OCI-LY7 (cell line): ENCODE data around the gene CAMKK1. TPM values are rescaled to one million over a fixed set of nuclear protein-coding genes. Genes with fewer than 3 reads are reported as not detected.

Experiments used
- BruUV-seq: library from RNA; stranded (reverse); fragments of 400-500 nt; replicated peaks from 2 replicates; lab custom pipeline; 2021; lab: Mats Ljungman, UMichigan
- CTCF ChIA-PET: fragments of 300-600 bp; sonication (Branson Sonifier 250); formaldehyde crosslinking; loops from one replicate; lab custom pipeline; 2022; ENCODE audit warnings: antibody characterized with exemption; ENCODE audit not compliant: unreplicated experiment; lab: Charles Lee
- POLR2A ChIA-PET: fragments of 300-600 bp; sonication (Branson Sonifier 250); formaldehyde crosslinking; loops from one replicate; lab custom pipeline; 2022; ENCODE audit warnings: antibody characterized with exemption; lab: Charles Lee
- DNase-seq: peaks from one replicate; pipeline ENCODE4 v3.0.0-alpha.2; 2015; ENCODE audit warnings: low spot score
- H2AFZ ChIP-seq: fragments of 200-600 bp; sonication (generic), shearing (Covaris generic); 2 replicates; pipeline ENCODE4 v1.6.1; 2014; ENCODE audit warnings: mild to moderate bottlenecking, antibody characterized with exemption, low read length, moderate library complexity
- H3K27ac ChIP-seq: fragments of 200-600 bp; sonication (generic); 2 replicates; pipeline ENCODE4 v1.5.1; 2014; ENCODE audit warnings: mixed run types, low read depth, mild to moderate bottlenecking, moderate library complexity, low read length, inconsistent platforms; ENCODE audit not compliant: poor library complexity, severe bottlenecking
- H3K36me3 ChIP-seq: fragments of 200-600 bp; sonication (generic); 2 replicates; pipeline ENCODE4 v1.6.1; 2014; ENCODE audit warnings: mild to moderate bottlenecking, antibody characterized with exemption, low read length, moderate library complexity, mixed read lengths; ENCODE audit not compliant: insufficient read depth
- H3K4me1 ChIP-seq: fragments of 200-600 bp; sonication (generic); 2 replicates; pipeline ENCODE4 v1.5.1; 2014; ENCODE audit warnings: mild to moderate bottlenecking, low read length; ENCODE audit not compliant: insufficient read depth, poor library complexity, severe bottlenecking
- H3K4me2 ChIP-seq: fragments of 200-600 bp; sonication (generic); 2 replicates; pipeline ENCODE4 v1.6.1; 2014; ENCODE audit warnings: mild to moderate bottlenecking, low read length
- H3K4me3 ChIP-seq: fragments of 200-600 bp; sonication (generic); 2 replicates; pipeline ENCODE4 v1.5.1; 2014; ENCODE audit warnings: mild to moderate bottlenecking, low read depth, low read length; ENCODE audit not compliant: poor library complexity, severe bottlenecking
- H3K79me2 ChIP-seq: fragments of 200-600 bp; sonication (generic); 2 replicates; pipeline ENCODE4 v1.6.1; 2016; ENCODE audit warnings: low read depth, mild to moderate bottlenecking, low read length, moderate library complexity, mixed read lengths; ENCODE audit not compliant: insufficient read depth
- H3K9me2 ChIP-seq: fragments of 200-600 bp; sonication (generic); 2 replicates; pipeline ENCODE4 v1.6.1; 2016; ENCODE audit warnings: mild to moderate bottlenecking, low read length, mixed read lengths; ENCODE audit not compliant: insufficient read depth
- H3K9me3 ChIP-seq: fragments of 200-600 bp; sonication (generic); 2 replicates; pipeline ENCODE4 v1.6.1; 2014; ENCODE audit warnings: mild to moderate bottlenecking, mixed run types, low read length, mixed read lengths
- H4K20me1 ChIP-seq: fragments of 200-600 bp; sonication (generic); 2 replicates; pipeline ENCODE4 v1.6.1; 2014; ENCODE audit warnings: mild to moderate bottlenecking, antibody characterized with exemption, low read length, moderate library complexity, mixed read lengths; ENCODE audit not compliant: insufficient read depth
- EZH2phosphoT487 ChIP-seq: fragments of 200-600 bp; sonication (generic); IDR thresholded peaks from 2 replicates; pipeline ENCODE4 v1.6.1; 2018; ENCODE audit warnings: low read depth, borderline replicate concordance, mild to moderate bottlenecking, mixed run types, antibody characterized with exemption, low read length, moderate library complexity, mixed read lengths
- intact Hi-C: fragments of 100-400 bp; cut with micrococcal nuclease; formaldehyde crosslinking; loops from one replicate; pipeline ENCODE4 v1.10.0; 2022; ENCODE audit not compliant: unreplicated experiment
- total RNA-seq, 2 experiments: library from RNA; depleted of rRNA in 1 of 2; stranded (reverse); fragments of >200 nt in 1 of 2; shearing (Covaris generic) in 1 of 2; gene quantifications; 2 replicates each; pipeline ENCODE4 v1.2.3, GENCODE V29; 2014 to 2022
- TF ChIP-seq, protein P1 (sequence below): fragments of 200-600 bp; sonication (generic); conservative IDR thresholded peaks from 2 replicates; pipeline ENCODE4 v1.5.1; 2014; ENCODE audit warnings: mild to moderate bottlenecking, antibody characterized with exemption, low read length, moderate library complexity, mixed read lengths

CAMKK1 gene
- total RNA-seq, 2 experiments from 2014 or later: 2.7 TPM

DNA sequence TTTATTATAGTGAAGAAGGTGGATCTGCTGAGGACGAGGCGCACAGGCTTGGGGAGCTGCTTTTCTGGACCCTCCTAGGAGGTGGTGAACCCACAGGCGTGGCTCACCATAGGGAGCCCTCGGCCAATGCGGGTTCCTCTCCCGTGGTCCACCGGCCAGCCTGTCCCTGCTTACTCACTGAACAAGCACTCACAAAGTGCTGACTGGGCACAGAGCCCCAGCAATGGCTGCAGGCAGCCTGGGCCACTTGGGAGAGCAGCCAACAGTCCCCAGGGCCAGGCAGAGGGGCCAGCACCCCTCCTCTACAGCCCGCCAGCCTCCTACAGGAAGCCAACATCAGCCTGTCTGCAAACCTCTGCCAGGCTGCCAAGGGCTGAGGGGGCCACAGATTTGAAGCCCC lies 27.7 kb downstream of the CAMKK1 start:
- BruUV-seq: no TSS peak
- no peak for TF ChIP-seq EZH2phosphoT487
- TF ChIP-seq, protein P1, sequence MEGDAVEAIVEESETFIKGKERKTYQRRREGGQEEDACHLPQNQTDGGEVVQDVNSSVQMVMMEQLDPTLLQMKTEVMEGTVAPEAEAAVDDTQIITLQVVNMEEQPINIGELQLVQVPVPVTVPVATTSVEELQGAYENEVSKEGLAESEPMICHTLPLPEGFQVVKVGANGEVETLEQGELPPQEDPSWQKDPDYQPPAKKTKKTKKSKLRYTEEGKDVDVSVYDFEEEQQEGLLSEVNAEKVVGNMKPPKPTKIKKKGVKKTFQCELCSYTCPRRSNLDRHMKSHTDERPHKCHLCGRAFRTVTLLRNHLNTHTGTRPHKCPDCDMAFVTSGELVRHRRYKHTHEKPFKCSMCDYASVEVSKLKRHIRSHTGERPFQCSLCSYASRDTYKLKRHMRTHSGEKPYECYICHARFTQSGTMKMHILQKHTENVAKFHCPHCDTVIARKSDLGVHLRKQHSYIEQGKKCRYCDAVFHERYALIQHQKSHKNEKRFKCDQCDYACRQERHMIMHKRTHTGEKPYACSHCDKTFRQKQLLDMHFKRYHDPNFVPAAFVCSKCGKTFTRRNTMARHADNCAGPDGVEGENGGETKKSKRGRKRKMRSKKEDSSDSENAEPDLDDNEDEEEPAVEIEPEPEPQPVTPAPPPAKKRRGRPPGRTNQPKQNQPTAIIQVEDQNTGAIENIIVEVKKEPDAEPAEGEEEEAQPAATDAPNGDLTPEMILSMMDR: no peak
- no peak for DNase-seq
- no peaks in the 10 kb centered on the region for H3K36me3 ChIP-seq
- ChIA-PET CTCF (no interaction called here), POLR2A (interaction anchor here (0.7 kb wide), 1 partner anchor 68 kb away, joined by 5 read pairs; no protein-coding TSS in a partner anchor)
- H3K4me3 ChIP-seq: no peak overlapping the region
- no peaks in the 10 kb centered on the region for H3K9me3 ChIP-seq
- H3K79me2 ChIP-seq: no peaks in the 10 kb centered on the region
- H3K27ac ChIP-seq: no peak overlapping the region
- H2AFZ ChIP-seq: no peak overlapping the region
- H4K20me1 ChIP-seq: no peaks in the 10 kb centered on the region
- intact Hi-C loops: no loop called here
- H3K4me1 ChIP-seq: no peaks in the 10 kb centered on the region
- H3K9me2 ChIP-seq: no peaks in the 10 kb centered on the region
- H3K4me2 ChIP-seq: no peak overlapping the region

DNA sequence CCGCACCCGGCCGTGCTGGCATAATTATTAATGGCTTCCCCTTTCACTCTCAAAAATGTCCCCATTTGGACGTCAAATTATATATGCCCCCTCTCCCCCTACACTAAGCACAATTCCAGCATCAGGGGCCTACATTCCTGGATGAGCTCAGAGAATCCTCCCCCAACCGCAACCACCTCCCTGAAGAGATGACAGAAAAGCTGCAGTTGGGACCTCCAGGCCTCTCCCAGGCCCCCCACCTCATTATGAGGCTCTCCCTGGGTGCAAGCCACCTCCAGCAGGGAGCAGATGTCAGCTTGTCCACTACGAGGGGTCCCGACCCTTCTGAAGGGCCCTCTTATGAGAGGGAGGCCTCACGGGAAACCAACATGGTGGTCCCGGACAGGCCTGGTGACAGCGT lies 28.3 kb downstream of the CAMKK1 start:
- intact Hi-C loops: no loop called here
- no peaks in the 10 kb centered on the region for H3K36me3 ChIP-seq
- no peaks in the 10 kb centered on the region for H4K20me1 ChIP-seq
- no peak overlapping the region for H2AFZ ChIP-seq
- H3K4me2 ChIP-seq: no peak overlapping the region
- no TSS peak for BruUV-seq
- H3K9me3 ChIP-seq: no peaks in the 10 kb centered on the region
- no peak overlapping the region for H3K27ac ChIP-seq
- ChIA-PET POLR2A (interaction anchor here (1.0 kb wide), 1 partner anchor 72 kb away, joined by 3 read pairs; no protein-coding TSS in a partner anchor), CTCF (no interaction called here)
- no peak for DNase-seq
- no peak for TF ChIP-seq EZH2phosphoT487
- H3K4me3 ChIP-seq: no peak overlapping the region
- no peaks in the 10 kb centered on the region for H3K9me2 ChIP-seq
- H3K4me1 ChIP-seq: no peaks in the 10 kb centered on the region
- no peaks in the 10 kb centered on the region for H3K79me2 ChIP-seq

- intact Hi-C loops: no loop called here
- TF ChIP-seq, protein P1: no peak
- no peak for TF ChIP-seq EZH2phosphoT487
- no peak overlapping the region for H3K4me3 ChIP-seq
- H3K27ac ChIP-seq: no peak overlapping the region
- no peak for DNase-seq
- H3K36me3 ChIP-seq: no peaks in the 10 kb centered on the region
- H4K20me1 ChIP-seq: no peaks in the 10 kb centered on the region
- no peak overlapping the region for H3K4me2 ChIP-seq
- ChIA-PET CTCF (no interaction called here), POLR2A (no interaction called here)
- no peaks in the 10 kb centered on the region for H3K9me2 ChIP-seq
- H3K79me2 ChIP-seq: no peaks in the 10 kb centered on the region
- no peaks in the 10 kb centered on the region for H3K4me1 ChIP-seq
- no peaks in the 10 kb centered on the region for H3K9me3 ChIP-seq
- no TSS peak for BruUV-seq
- no peak overlapping the region for H2AFZ ChIP-seq
Measured at GRCh38 chr17:3861761-3862681, 30.8 kb downstream of the CAMKK1 start.
